Cardiac muscle cell (in vitro differentiated cells and primary cell): ENCODE measurements around the gene KIR2DL1. TPM values are rescaled to one million over a fixed set of nuclear protein-coding genes. Genes with fewer than 3 reads are reported as not detected.
"Not testable (repeated sequence)": the region's sequence is repeated elsewhere in the genome, so short reads cannot be mapped to it uniquely, and the experiment has no call there.

Source experiments
- DNase-seq, 2 donors: peaks; one replicate each; pipeline versions ENCODE4 v3.0.0 to v3.0.0-alpha.2; 2010 to 2017; ENCODE audit warnings: low read depth in 1 of 2, low spot score in 1 of 2
- H3K27ac ChIP-seq: fragments of 200-600 bp; sonication (generic); 2 replicates; pipeline ENCODE4 v1.5.1; 2016
- H3K27me3 ChIP-seq: fragments of 200-600 bp; sonication (generic); 2 replicates; pipeline ENCODE4 v1.6.0; 2016; ENCODE audit warnings: control low read depth
- H3K36me3 ChIP-seq: fragments of 200-600 bp; sonication (generic); 2 replicates; pipeline ENCODE4 v1.5.1; 2016; ENCODE audit warnings: control low read depth
- H3K4me1 ChIP-seq: fragments of 200-600 bp; sonication (generic); 2 replicates; pipeline ENCODE4 v1.8.1; 2017; ENCODE audit warnings: low read depth, mild to moderate bottlenecking, mixed run types
- H3K4me3 ChIP-seq: fragments of 200-600 bp; sonication (generic); 2 replicates; pipeline ENCODE4 v1.5.1; 2016; ENCODE audit warnings: mild to moderate bottlenecking
- H3K9me3 ChIP-seq: fragments of 200-600 bp; sonication (generic); 2 replicates; pipeline ENCODE4 v1.5.1; 2017; ENCODE audit warnings: low read depth, mild to moderate bottlenecking, control low read depth
- polyA plus RNA-seq: library from polyadenylated mRNA; unstranded; fragments of >200 nt; fragmentation: Nextera tagmentation; extraction: Ambion mirVana; gene quantifications from 2 replicates; pipeline ENCODE4 v1.2.1, GENCODE V29; 2016
- total RNA-seq: library from RNA; depleted of rRNA; stranded (reverse); fragments of >200 nt; gene quantifications from 2 replicates; pipeline ENCODE4 v1.2.3, GENCODE V29; 2016

Gene KIR2DL1
- total and polyA plus RNA-seq, 2 experiments from 2014 or later: not detected

DNA sequence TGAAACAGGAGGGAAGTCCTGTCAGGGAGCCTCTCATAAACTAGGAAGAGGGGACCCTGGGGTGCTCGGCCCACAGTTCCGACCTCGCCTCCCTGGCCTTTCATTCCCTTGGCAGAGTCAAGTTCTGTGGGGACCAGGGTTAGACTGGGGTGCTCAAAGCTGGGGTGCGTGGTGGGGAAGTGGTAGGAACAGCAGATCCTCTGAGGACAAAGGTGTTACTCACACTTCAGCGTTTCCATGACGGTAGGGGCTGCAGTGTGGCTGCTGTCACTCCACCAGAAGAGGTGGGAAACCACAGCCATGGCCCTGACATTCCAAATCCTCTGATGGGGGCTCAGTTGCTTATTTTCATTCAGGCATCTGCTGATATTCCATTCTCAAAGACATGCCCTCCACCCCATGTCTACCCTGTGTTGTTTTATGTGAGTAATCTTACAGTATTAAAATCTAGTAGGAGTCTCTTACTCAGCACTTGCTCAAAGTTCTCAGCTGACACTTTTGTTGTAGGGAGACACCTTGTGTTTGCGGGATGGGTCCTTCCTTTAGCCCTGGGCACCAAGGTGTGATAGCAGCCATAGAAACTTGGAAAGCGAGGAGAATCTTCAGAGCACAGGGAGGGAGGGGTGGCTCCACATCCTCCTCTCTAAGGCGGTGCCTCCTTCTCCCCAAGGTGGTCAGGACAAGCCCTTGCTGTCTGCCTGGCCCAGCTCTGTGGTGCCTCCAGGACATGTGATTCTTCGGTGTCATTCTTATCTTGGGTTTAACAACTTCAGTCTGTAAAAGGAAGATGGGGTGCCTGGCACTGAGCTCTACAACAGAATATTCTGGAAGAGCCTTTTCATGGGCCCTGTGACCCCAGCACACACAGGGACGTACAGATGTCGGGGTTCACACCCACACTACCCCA, 13.1 kb upstream of the KIR2DL1 start:
- not testable (repeated sequence) for H3K36me3 ChIP-seq, H3K27ac ChIP-seq, H3K4me3 ChIP-seq, H3K27me3 ChIP-seq, DNase-seq, H3K9me3 ChIP-seq, H3K4me1 ChIP-seq

DNA sequence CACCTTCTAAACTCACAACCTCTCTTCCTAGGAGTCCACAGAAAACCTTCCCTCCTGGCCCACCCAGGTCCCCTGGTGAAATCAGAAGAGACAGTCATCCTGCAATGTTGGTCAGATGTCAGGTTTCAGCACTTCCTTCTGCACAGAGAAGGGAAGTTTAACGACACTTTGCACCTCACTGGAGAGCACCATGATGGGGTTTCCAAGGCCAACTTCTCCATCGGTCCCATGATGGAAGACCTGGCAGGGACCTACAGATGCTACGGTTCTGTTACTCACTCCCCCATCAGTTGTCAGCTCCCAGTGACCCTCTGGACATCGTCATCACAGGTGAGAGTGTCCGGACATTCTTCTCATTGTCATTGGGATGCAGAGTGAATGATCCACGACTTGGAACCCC, 11.0 kb upstream of the KIR2DL1 start:
- not testable (repeated sequence) for H3K4me3 ChIP-seq, H3K36me3 ChIP-seq, H3K27me3 ChIP-seq, H3K4me1 ChIP-seq, H3K27ac ChIP-seq, H3K9me3 ChIP-seq, DNase-seq

DNA sequence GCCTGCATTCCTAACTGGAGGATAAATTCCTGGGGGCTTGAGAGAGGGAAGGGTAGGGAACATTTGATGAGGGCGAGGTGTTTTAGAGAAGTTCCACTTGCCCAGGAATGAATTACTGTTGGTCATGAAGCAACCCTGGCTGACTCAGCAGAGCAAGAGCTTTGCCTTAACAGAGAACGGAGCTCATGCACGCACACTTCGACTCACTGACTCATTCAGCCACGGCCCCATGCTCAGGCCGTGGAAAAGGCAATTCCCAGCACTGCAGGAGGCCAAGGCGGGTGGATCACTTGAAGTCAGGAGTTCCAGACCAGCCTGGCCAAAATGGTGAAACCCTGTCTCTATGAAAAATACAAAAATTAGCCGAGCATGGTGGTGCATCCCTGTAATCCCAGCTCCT, 5.4 kb upstream of the KIR2DL1 start:
- not testable (repeated sequence) for H3K9me3 ChIP-seq, H3K36me3 ChIP-seq, DNase-seq

DNA sequence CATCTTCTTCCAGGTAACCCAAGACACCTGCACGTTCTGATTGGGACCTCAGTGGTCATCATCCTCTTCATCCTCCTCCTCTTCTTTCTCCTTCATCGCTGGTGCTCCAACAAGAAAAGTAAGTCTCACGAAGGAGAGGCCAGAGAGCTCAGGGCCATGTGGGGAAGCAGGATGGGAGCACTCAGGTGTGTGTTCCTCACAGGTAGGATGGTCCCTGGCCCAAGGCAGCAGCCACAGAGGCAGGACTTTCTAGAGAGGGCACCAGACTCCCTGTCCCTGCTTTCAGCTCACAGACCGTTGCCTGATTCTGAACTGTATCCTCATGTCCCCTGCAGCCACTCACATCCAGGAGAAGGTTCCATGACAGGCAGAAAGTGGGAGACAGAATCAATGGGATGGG, 3.1 kb upstream of the KIR2DL1 start:
- not testable (repeated sequence) for H3K9me3 ChIP-seq

More for the DNA sequence above, 5.4 kb upstream of the KIR2DL1 start:
- H3K4me3 ChIP-seq, H3K27me3 ChIP-seq, H3K27ac ChIP-seq, H3K4me1 ChIP-seq: not testable (repeated sequence)

DNA sequence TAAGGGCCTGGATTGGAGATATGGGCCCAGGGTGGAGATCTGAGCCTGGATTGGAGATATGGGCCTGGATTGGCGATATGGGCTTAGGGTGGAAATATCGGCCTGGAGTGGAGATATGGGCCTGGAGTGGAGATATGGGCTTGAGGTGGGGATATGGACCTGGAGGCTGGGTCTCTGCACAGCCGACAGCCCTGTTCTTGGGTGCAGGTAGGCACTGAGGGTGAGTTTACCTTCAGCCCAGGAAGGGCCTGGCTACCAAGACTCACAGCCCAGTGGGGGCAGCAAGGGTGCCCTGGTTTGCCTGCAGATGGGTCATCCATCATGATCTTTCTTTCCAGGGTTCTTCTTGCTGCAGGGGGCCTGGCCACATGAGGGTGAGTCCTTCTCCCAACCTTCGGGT, 918 bp downstream of the KIR2DL1 start:
- not testable (repeated sequence) for DNase-seq

More for the DNA sequence above, 3.1 kb upstream of the KIR2DL1 start:
- H3K27ac ChIP-seq, H3K36me3 ChIP-seq, H3K4me3 ChIP-seq, DNase-seq, H3K27me3 ChIP-seq, H3K4me1 ChIP-seq: not testable (repeated sequence)

DNA sequence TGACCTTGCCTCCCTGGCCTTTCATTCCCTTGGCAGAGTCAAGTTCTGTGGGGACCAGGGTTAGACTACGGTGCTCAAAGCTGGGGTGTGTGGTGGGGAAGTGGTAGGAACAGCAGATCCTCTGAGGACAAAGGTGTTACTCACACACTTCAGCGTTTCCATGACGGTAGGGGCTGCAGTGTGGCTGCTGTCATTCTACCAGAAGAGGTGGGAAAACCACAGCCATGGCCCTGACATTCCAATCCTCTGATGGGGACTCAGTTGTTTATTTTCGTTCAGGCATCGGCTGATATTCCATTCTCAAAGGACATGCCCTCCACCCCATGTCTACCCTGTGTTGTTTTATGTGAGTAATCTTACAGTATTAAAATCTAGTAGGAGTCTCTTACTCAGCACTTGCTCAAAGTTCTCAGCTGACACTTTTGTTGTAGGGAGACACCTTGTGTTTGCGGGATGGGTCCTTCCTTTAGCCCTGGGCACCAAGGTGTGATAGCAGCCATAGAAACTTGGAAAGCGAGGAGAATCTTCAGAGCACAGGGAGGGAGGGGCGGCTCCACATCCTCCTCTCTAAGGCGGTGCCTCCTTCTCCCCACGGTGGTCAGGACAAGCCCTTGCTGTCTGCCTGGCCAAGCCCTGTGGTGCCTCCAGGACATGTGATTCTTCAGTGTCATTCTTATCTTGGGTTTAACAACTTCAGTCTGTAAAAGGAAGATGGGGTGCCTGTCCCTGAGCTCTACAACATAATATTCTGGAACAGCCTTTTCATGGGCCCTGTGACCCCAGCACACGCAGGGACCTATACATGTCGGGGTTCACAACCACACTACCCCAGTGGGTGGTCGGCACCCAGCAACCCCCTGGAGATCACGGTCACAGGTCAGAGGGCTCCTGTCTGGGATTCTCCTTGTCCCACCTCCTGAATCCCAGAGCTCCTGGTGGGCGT, 1.7 kb downstream of the KIR2DL1 start:
- not testable (repeated sequence) for H3K4me3 ChIP-seq, H3K27me3 ChIP-seq, H3K36me3 ChIP-seq, H3K27ac ChIP-seq, H3K9me3 ChIP-seq, H3K4me1 ChIP-seq, DNase-seq

More for the DNA sequence above, 918 bp downstream of the KIR2DL1 start:
- not testable (repeated sequence) for H3K27ac ChIP-seq, H3K9me3 ChIP-seq, H3K4me3 ChIP-seq, H3K36me3 ChIP-seq, H3K4me1 ChIP-seq, H3K27me3 ChIP-seq

DNA sequence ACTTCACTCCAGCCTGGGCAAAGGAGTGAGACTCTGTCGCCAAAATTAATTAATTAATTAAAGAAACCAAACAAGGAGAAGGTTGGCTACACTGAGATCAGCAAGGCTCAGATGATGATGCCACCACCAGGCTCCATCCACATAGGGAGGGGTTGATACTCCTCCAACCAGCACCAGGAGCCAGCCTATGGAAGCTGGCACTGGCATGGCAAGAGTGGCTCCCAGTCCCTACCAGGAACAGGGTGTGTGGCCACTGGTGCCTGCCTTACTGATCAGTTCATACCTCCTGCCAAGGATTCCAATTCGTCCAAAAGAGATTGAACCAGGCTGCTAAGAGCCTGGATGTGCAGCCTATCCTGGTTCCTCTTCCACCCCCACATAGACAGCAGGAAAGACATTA, 3.1 kb downstream of the KIR2DL1 start:
- H3K9me3 ChIP-seq, H3K27me3 ChIP-seq, H3K36me3 ChIP-seq: not testable (repeated sequence)

DNA sequence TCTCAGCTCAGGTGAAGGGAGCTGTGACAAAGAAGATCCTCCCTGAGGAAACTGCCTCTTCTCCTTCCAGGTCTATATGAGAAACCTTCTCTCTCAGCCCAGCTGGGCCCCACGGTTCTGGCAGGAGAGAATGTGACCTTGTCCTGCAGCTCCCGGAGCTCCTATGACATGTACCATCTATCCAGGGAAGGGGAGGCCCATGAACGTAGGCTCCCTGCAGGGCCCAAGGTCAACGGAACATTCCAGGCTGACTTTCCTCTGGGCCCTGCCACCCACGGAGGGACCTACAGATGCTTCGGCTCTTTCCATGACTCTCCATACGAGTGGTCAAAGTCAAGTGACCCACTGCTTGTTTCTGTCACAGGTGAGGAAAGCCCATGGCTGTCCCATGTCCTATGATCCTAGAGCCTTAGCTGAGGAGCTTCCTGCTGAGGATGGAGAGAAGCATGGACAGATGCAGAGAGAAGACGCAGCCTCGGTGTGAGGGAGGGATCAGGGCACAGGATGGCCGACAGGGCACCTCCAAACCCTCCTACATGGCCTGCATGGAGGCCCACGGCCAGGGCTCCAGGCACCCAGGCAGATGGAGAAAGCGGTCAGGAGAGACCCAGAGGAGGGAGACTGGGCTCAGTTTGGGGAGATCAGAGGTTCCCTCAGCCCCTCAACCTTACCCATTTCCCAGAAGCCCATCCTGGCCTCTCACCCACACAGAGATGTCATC, 5.7 kb downstream of the KIR2DL1 start:
- not testable (repeated sequence) for H3K27ac ChIP-seq, H3K4me1 ChIP-seq, H3K36me3 ChIP-seq, H3K27me3 ChIP-seq, H3K9me3 ChIP-seq, H3K4me3 ChIP-seq, DNase-seq

More for the DNA sequence above, 3.1 kb downstream of the KIR2DL1 start:
- H3K4me1 ChIP-seq, H3K27ac ChIP-seq, H3K4me3 ChIP-seq, DNase-seq: not testable (repeated sequence)

DNA sequence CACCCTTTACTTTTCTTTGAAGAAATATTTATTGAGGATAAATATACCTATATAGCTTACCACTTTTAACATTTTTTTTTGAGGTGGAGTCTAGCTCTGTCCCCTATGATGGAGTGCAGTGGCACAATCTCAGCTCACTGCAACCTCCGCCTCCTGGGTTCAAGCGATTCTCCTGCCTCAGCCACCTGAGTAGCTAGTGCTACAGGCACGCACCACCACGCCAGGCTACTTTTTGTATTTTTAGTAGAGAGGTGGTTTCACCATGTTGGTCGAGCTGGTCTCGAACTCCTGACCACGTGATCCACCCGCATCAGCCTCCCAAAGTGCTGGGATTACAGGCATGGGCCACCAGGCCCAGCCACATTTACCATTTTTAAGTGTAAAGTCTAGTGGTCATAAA, 6.2 kb downstream of the KIR2DL1 start:
- not testable (repeated sequence) for DNase-seq, H3K9me3 ChIP-seq, H3K4me3 ChIP-seq, H3K4me1 ChIP-seq, H3K27me3 ChIP-seq, H3K27ac ChIP-seq, H3K36me3 ChIP-seq

DNA sequence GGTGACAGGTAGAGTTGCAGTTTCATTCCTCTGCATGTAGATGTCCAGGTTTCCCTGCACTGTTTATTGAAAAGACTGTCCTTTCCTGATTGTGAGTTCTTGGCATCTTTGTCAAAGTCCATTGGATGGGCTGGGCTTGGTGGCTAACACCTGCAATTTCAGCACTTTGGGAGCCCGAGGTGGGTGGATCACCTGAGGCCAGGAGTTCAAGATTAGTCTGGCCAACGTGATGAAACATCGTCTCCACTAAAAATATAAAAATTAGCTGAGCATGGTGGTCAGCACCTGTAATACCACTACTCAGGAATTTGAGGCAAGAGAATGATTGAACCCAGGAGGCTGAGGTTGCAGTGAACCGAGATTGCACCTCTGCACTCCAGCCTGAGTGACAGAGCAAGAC, 8.3 kb downstream of the KIR2DL1 start:
- H3K27ac ChIP-seq, H3K27me3 ChIP-seq, H3K4me1 ChIP-seq, H3K36me3 ChIP-seq, DNase-seq, H3K9me3 ChIP-seq, H3K4me3 ChIP-seq: not testable (repeated sequence)

DNA sequence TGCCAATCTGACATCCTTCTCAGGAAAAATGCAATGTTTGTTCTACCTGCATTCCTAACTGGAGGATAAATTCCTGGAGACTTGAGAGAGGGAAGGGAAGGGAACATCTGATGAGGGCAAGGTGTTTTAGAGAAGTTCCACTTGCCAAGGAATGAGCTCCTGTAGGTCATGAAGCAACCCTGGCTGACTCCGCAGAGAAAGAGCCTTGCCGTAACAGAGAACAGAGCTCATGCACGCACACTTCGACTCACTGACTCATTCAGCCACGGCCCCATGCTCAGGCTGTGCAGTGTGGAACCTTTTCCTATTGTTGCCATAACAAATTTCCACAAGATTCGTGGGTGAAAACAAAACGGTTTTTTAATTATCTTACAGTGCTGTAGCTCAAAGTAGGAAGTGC, 9.3 kb downstream of the KIR2DL1 start:
- not testable (repeated sequence) for H3K4me3 ChIP-seq, H3K9me3 ChIP-seq, H3K27me3 ChIP-seq, DNase-seq, H3K36me3 ChIP-seq, H3K4me1 ChIP-seq, H3K27ac ChIP-seq

DNA sequence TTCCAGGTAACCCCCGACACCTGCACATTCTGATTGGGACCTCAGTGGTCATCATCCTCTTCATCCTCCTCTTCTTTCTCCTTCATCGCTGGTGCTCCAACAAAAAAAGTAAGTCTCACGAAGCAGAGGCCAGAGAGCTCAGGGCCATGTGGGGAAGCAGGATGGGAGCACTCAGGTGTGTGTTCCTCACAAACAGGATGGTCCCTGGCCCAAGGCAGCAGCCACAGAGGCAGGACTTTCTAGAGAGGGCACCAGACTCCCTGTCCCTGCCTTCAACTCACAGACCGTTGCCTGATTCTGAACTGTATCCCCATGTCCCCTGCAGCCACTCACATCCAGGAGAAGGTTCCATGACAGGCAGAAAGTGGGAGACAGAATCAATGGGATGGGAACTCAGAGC, 13.3 kb downstream of the KIR2DL1 start:
- not testable (repeated sequence) for DNase-seq, H3K4me1 ChIP-seq, H3K9me3 ChIP-seq, H3K4me3 ChIP-seq, H3K36me3 ChIP-seq, H3K27me3 ChIP-seq, H3K27ac ChIP-seq

DNA sequence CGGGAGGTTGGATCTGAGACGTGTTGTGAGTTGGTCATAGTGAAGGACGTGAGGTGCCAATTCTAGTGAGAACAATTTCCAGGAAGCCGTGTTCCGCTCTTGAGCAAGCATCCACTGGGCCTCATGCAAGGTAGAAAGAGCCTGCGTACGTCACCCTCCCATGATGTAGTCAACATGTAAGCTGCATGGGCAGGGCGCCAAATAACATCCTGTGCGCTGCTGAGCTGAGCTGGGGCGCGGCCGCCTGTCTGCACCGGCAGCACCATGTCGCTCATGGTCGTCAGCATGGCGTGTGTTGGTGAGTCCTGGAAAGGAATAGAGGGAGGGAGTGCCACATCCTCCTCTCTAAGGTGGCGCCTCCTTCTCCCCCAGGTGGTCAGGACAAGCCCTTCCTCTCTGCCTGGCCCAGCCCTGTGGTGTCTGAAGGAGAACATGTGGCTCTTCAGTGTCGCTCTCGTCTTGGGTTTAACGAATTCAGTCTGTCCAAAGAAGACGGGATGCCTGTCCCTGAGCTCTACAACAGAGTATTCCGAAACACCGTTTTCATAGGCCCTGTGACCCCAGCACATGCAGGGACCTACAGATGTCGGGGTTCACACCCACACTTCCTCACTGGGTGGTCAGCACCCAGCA, 16.6 kb downstream of the KIR2DL1 start:
- not testable (repeated sequence) for H3K27me3 ChIP-seq, DNase-seq, H3K36me3 ChIP-seq, H3K4me3 ChIP-seq, H3K9me3 ChIP-seq, H3K4me1 ChIP-seq, H3K27ac ChIP-seq
